A549 treated with ZK216348 at 1 μM for 4 hours (cell line): ENCODE data around the gene SDC4. TPM values are rescaled to one million over a fixed set of nuclear protein-coding genes. Genes with fewer than 3 reads are reported as not detected.

ENCODE experiments used
- total RNA-seq: library from RNA; stranded (reverse); fragments of 200-300 nt; extraction: Qiagen RNA extraction; gene quantifications from 5 replicates; pipeline ENCODE4 v1.2.3, GENCODE V29; 2022; ENCODE audit warnings: low read depth

Gene SDC4, protein sequence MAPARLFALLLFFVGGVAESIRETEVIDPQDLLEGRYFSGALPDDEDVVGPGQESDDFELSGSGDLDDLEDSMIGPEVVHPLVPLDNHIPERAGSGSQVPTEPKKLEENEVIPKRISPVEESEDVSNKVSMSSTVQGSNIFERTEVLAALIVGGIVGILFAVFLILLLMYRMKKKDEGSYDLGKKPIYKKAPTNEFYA
- total RNA-seq, result 103 to 119 TPM (median 118 TPM) in 5 replicates

GRCh38 chr20:45347936-45348778 lies at the start of gene SDC4:
SDC4 (minus strand) TSS chr20:45348424; CDS start chr20:45348384, 40 bp downstream.

GRCh38 chr20:45378191-45378590 lies 30.0 kb upstream of the SDC4 start, which contains the start of gene TP53TG5:
TP53TG5 (minus strand) TSS chr20:45378325; CDS start chr20:45378236, 89 bp downstream.

GRCh38 chr20:45362804-45363610 lies 14.8 kb upstream of the SDC4 start, which contains the start of gene SYS1:
SYS1 (plus strand) TSS chr20:45363156; CDS start chr20:45363532, 376 bp downstream.

DNA sequence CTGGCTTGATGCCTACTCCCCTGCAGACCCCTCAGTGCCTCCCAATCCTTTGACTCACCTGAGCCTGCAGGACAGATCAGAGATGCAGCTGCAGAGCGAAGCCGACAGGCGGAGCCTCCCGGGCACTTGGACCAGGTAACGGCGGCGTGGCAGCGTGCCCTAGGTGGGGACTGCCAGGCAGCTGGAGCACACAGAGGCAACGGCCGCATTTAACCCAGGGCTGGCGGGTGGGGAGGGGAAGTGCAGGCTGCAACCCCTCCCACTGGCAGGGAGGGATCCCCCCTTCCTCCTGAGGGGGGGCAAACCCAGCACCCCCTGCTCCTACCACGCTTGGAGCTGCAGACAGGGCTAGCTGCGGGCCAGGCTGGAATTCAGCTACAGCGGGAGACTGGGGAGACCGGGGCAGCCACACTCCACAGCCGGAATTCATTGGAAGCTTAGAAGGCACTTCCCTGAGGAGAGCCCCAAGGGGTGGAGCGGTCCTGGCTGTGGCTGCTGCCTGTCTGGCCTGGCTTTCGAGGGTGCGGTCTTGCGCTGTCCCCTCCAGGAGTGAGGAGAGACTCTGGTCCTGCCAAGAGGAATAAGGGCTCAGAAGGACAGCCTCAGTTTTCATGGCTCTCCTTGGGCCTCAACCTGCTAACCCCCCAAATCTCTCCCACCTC lies 40.0 kb downstream of the SDC4 start, which contains the start of gene MATN4:
TSS of gene MATN4 (minus strand) at position 183 of the 662 bp plus-strand sequence. CDS start 2,717 bp downstream, outside the sequence.

GRCh38 chr20:45306431-45306982 lies 41.7 kb downstream of the SDC4 start, which contains the start of gene RBPJL:
RBPJL (plus strand) TSS chr20:45306840; CDS start chr20:45306923, 83 bp downstream.

Other genes starting within 250 kb of the SDC4 start
- not detected in 5 replicates for gene KCNS1, start 247.3 kb downstream of the SDC4 start, total RNA-seq
- not detected in 5 replicates for gene WFDC5, start 233.2 kb downstream of the SDC4 start, total RNA-seq
- not detected in 5 replicates for gene WFDC12, start 224.0 kb downstream of the SDC4 start, total RNA-seq
- gene PI3, start 173.5 kb downstream of the SDC4 start, total RNA-seq, result 2.5 to 3.8 TPM (median 2.9 TPM) in 5 replicates
- not detected in 5 replicates for gene SEMG1, start 141.4 kb downstream of the SDC4 start, total RNA-seq
- gene SEMG2, start 127.1 kb downstream of the SDC4 start, total RNA-seq, result not detected in 5 replicates
- gene SLPI, start 93.9 kb downstream of the SDC4 start, total RNA-seq, result 8.3 to 13.8 TPM (median 9.4 TPM) in 5 replicates
- gene RBPJL, start 41.6 kb downstream of the SDC4 start, total RNA-seq, result not detected in 5 replicates
- gene MATN4, start 40.1 kb downstream of the SDC4 start, total RNA-seq, result 0.13 to 0.19 TPM in 2 of 5 replicates, not detected in the others
- 19.4 to 31.5 TPM (median 30.5 TPM) in 5 replicates for gene SYS1, start 14.7 kb upstream of the SDC4 start, total RNA-seq
- not detected in 5 replicates for gene TP53TG5, start 29.9 kb upstream of the SDC4 start, total RNA-seq
- 25.4 to 28.8 TPM (median 27.3 TPM) in 5 replicates for gene DBNDD2, start 59.9 kb upstream of the SDC4 start, total RNA-seq
- 73.9 to 102 TPM (median 98.5 TPM) in 5 replicates for gene PIGT, start 67.7 kb upstream of the SDC4 start, total RNA-seq
- gene WFDC2, start 121.3 kb upstream of the SDC4 start, total RNA-seq, result not detected in 5 replicates
- not detected in 5 replicates for gene SPINT3, start 167.2 kb upstream of the SDC4 start, total RNA-seq
- gene WFDC6, start 191.1 kb upstream of the SDC4 start, total RNA-seq, result not detected in 5 replicates
- gene EPPIN, start 199.0 kb upstream of the SDC4 start, total RNA-seq, result not detected in 5 replicates
- not detected in 5 replicates for gene WFDC8, start 230.9 kb upstream of the SDC4 start, total RNA-seq